ENCODE measurements around the gene LGALS3. TPM values are rescaled to one million over a fixed set of nuclear protein-coding genes. Genes with fewer than 3 reads are reported as not detected.

Gene LGALS3
- total RNA-seq, 4 donors from 2014 or later = 253 to 467 (median 361) TPM

GRCh38 chr14:55126034-55126433 lies 3.0 kb upstream of the LGALS3 start:
- Histone ChIP-seq H3K4me1 (peaks cover 0 to 62% (median 5%) of the 10 kb centered on the region in 3 donors), H3K27ac (peak overlapping the region in 3 of 4 donors; percentile 21 to 98 (median 41)), H3K36me3 (no peaks in the 10 kb centered on the region), H3K4me3 (no peak overlapping the region), H3K27me3 (no peaks in the 10 kb centered on the region), H3K9me3 (no peaks in the 10 kb centered on the region)
- no peak for ATAC-seq
- WGBS, 2 donors (ENCODE audit: low coverage in 1 of 2) = 20 to 58% methylated on average over 3 of the region's 3 CpGs
- TF ChIP-seq POLR2A (IDR thresholded peaks at IDR 0.05) (no peak), POLR2AphosphoS5 (IDR thresholded peaks at IDR 0.05) (peak; percentile 80)

GRCh38 chr14:55126932-55127459 lies 2.1 kb upstream of the LGALS3 start:
- no peak for ATAC-seq
- Histone ChIP-seq H3K36me3 (no peaks in the 10 kb centered on the region), H3K27ac (peak overlapping the region in 2 of 4 donors; percentile 41 to 98), H3K9me3 (no peaks in the 10 kb centered on the region), H3K27me3 (no peaks in the 10 kb centered on the region), H3K4me3 (no peak overlapping the region), H3K4me1 (peaks cover 0 to 70% (median 5%) of the 10 kb centered on the region in 3 donors)
- WGBS, 2 donors (ENCODE audit: low coverage in 1 of 2) = 69 to 98% methylated on average over 5 of the region's 5 CpGs
- TF ChIP-seq EP300 (IDR thresholded peaks at IDR 0.05) (no peak), POLR2AphosphoS5 (IDR thresholded peaks at IDR 0.05) (no peak), CTCF (IDR thresholded peaks at IDR 0.05) (no peak), POLR2A (IDR thresholded peaks at IDR 0.05) (no peak)

- Histone ChIP-seq H3K36me3 (no peaks in the 10 kb centered on the region), H3K27me3 (no peaks in the 10 kb centered on the region), H3K9me3 (no peaks in the 10 kb centered on the region), H3K4me1 (peaks cover 0 to 70% (median 5%) of the 10 kb centered on the region in 3 donors), H3K4me3 (no peak overlapping the region), H3K27ac (peak overlapping the region in 1 of 4 donors; percentile 98)
- TF ChIP-seq CTCF (IDR thresholded peaks at IDR 0.05) = no peak
- no peak for TF ChIP-seq POLR2AphosphoS5 (IDR thresholded peaks at IDR 0.05)
- no peak for TF ChIP-seq POLR2A (IDR thresholded peaks at IDR 0.05)
- TF ChIP-seq EP300 (IDR thresholded peaks at IDR 0.05) = no peak
- 69 to 70% methylated on average over 2 of the region's 2 CpGs for WGBS, 2 donors (ENCODE audit: low coverage in 1 of 2)
- ATAC-seq = no peak
Measured at GRCh38 chr14:55127460-55127951, 1.5 kb upstream of the LGALS3 start.

GRCh38 chr14:55128386-55129085 lies 516 bp upstream of the LGALS3 start:
- TF ChIP-seq POLR2AphosphoS5 (IDR thresholded peaks at IDR 0.05) (peak; percentile 79), EP300 (IDR thresholded peaks at IDR 0.05) (no peak)
- Histone ChIP-seq H3K9me3 (no peaks in the 10 kb centered on the region), H3K27ac (peak overlapping the region; percentile 94 to 98 (median 97)), H3K4me3 (peak overlapping the region; percentile 87 to 88), H3K36me3 (no peaks in the 10 kb centered on the region), H3K4me1 (peaks cover 0 to 71% (median 5%) of the 10 kb centered on the region in 3 donors), H3K27me3 (no peaks in the 10 kb centered on the region)
- 67 to 96% methylated on average over 4 of the region's 20 CpGs for WGBS, 2 donors (ENCODE audit: low coverage in 1 of 2)
- no peak for ATAC-seq

GRCh38 chr14:55129428-55130195 lies 560 bp downstream of the LGALS3 start:
- no peak for TF ChIP-seq CTCF (IDR thresholded peaks at IDR 0.05)
- no peak for TF ChIP-seq EP300 (IDR thresholded peaks at IDR 0.05)
- no peak for TF ChIP-seq POLR2AphosphoS5 (IDR thresholded peaks at IDR 0.05)
- TF ChIP-seq POLR2A (IDR thresholded peaks at IDR 0.05) = peak in 1 of 2 donors; percentile 10
- Histone ChIP-seq H3K4me1 (peaks cover 0 to 81% (median 14%) of the 10 kb centered on the region in 3 donors), H3K4me3 (peak overlapping the region; percentile 87 to 88), H3K36me3 (no peaks in the 10 kb centered on the region), H3K9me3 (no peaks in the 10 kb centered on the region), H3K27ac (peak overlapping the region; percentile 94 to 98 (median 97)), H3K27me3 (no peaks in the 10 kb centered on the region)
- 0% methylated on average over 1 to 5 of the region's 53 CpGs for WGBS, 2 donors (ENCODE audit: low coverage in 1 of 2)
- ATAC-seq = peak; percentile 71
